ENCODE results near the gene ADGRD1.

ADGRD1 gene

GRCh38 chr12:131005161-131006035, 51.7 kb downstream of the ADGRD1 start:
- in situ Hi-C loops (cut with MboI; ENCODE audit: low sequenced_read_pairs) = no loop called here

- in situ Hi-C loops (cut with MboI; ENCODE audit: low sequenced_read_pairs) = no loop called here
Observed at GRCh38 chr12:131006036-131006735, 52.5 kb downstream of the ADGRD1 start.

GRCh38 chr12:131007031-131007739, 53.5 kb downstream of the ADGRD1 start:
- in situ Hi-C loops (cut with MboI; ENCODE audit: low sequenced_read_pairs) = no loop called here

- in situ Hi-C loops (cut with MboI; ENCODE audit: low sequenced_read_pairs) = no loop called here
Observed at GRCh38 chr12:131007740-131008117, 54.0 kb downstream of the ADGRD1 start.

GRCh38 chr12:131008131-131008912, 54.6 kb downstream of the ADGRD1 start:
- in situ Hi-C loops (cut with MboI; ENCODE audit: low sequenced_read_pairs) = no loop called here

GRCh38 chr12:131008913-131009270, 55.2 kb downstream of the ADGRD1 start:
- in situ Hi-C loops (cut with MboI; ENCODE audit: low sequenced_read_pairs) = no loop called here

- in situ Hi-C loops (cut with MboI; ENCODE audit: low sequenced_read_pairs) = no loop called here
Observed at GRCh38 chr12:131009595-131010395, 56.1 kb downstream of the ADGRD1 start.

- in situ Hi-C loops (cut with MboI; ENCODE audit: low sequenced_read_pairs) = no loop called here
Observed at GRCh38 chr12:131010396-131011131, 56.9 kb downstream of the ADGRD1 start.

GRCh38 chr12:131011165-131012079, 57.7 kb downstream of the ADGRD1 start:
- in situ Hi-C loops (cut with MboI; ENCODE audit: low sequenced_read_pairs) = no loop called here

- in situ Hi-C loops (cut with MboI; ENCODE audit: low sequenced_read_pairs) = no loop called here
Observed at GRCh38 chr12:131012279-131013069, 58.8 kb downstream of the ADGRD1 start.

- in situ Hi-C loops (cut with MboI; ENCODE audit: low sequenced_read_pairs) = no loop called here
Observed at GRCh38 chr12:131013118-131013517, 59.4 kb downstream of the ADGRD1 start.

- in situ Hi-C loops (cut with MboI; ENCODE audit: low sequenced_read_pairs) = no loop called here
Observed at GRCh38 chr12:131014343-131014742, 60.6 kb downstream of the ADGRD1 start.

GRCh38 chr12:131015581-131016337, 62.1 kb downstream of the ADGRD1 start:
- in situ Hi-C loops (cut with MboI; ENCODE audit: low sequenced_read_pairs) = no loop called here

GRCh38 chr12:131017477-131017991, 63.8 kb downstream of the ADGRD1 start:
- in situ Hi-C loops (cut with MboI; ENCODE audit: low sequenced_read_pairs) = no loop called here

GRCh38 chr12:131018019-131018620, 64.4 kb downstream of the ADGRD1 start:
- in situ Hi-C loops (cut with MboI; ENCODE audit: low sequenced_read_pairs) = no loop called here

- in situ Hi-C loops (cut with MboI; ENCODE audit: low sequenced_read_pairs) = no loop called here
Observed at GRCh38 chr12:131018808-131019397, 65.2 kb downstream of the ADGRD1 start.

All from hTERT RPE-1 (cell line).